Upper lobe of left lung (tissue), 6 donors: ENCODE measurements around the gene PAGR1. TPM values are rescaled to one million over a fixed set of nuclear protein-coding genes. Genes with fewer than 3 reads are reported as not detected.
A peak's percentile ranks its signal among the peaks of the same experiment; 100 is the strongest.

Experiments used
- ATAC-seq, 2 donors: fragments of 200-7000 bp; cut with Tn5 transposase; one replicate each; pipeline ENCODE4 v1.9.1; 2022; ENCODE audit warnings: mild to moderate bottlenecking in 2 of 2, moderate library complexity in 2 of 2; ENCODE audit not compliant: low FRiP score in 2 of 2
- DNase-seq, 2 donors: peaks; one replicate each; pipeline ENCODE4 v3.0.0-alpha.2; 2019 to 2020
- H3K27ac ChIP-seq, 4 donors: fragments of 200-600 bp; sonication (generic); one replicate each; pipeline ENCODE4 v1.5.1; 2016 to 2019
- H3K27me3 ChIP-seq, 4 donors: fragments of 200-600 bp; sonication (generic); one replicate each; pipeline ENCODE4 v1.5.1; 2017 to 2019
- H3K36me3 ChIP-seq, 4 donors: fragments of 200-600 bp; sonication (generic); one replicate each; pipeline ENCODE4 v1.5.1; 2016 to 2019
- H3K4me1 ChIP-seq, 4 donors: fragments of 200-600 bp; sonication (generic); one replicate each; pipeline ENCODE4 v1.5.1; 2018 to 2019
- H3K4me3 ChIP-seq, 4 donors: fragments of 200-600 bp; sonication (generic); one replicate each; pipeline ENCODE4 v1.5.1; 2017 to 2019; ENCODE audit warnings: mild to moderate bottlenecking in 2 of 4, moderate library complexity in 1 of 4
- H3K9me3 ChIP-seq, 4 donors: fragments of 200-600 bp; sonication (generic); one replicate each; pipeline ENCODE4 v1.5.1; 2018 to 2019
- CTCF ChIP-seq, 6 experiments: fragments of 450-650 bp in 4 of 6; fragments of 200-600 bp in 2 of 6; sonication (generic) in 2 of 6; IDR thresholded peaks; one replicate each; pipeline ENCODE4 v1.5.1; 2016 to 2019; ENCODE audit warnings: antibody characterized with exemption in 6 of 6
- EP300 ChIP-seq, 4 donors: sonication (generic); formaldehyde crosslinking; IDR thresholded peaks; one replicate each; pipeline ENCODE4 v1.5.1; 2017; ENCODE audit warnings: antibody characterized with exemption in 4 of 4, control low read depth in 2 of 4
- POLR2A ChIP-seq, 4 donors: fragments of 450-650 bp; IDR thresholded peaks; one replicate each; pipeline ENCODE4 v1.5.1; 2016 to 2017; ENCODE audit warnings: antibody characterized with exemption in 4 of 4, mild to moderate bottlenecking in 2 of 4
- POLR2AphosphoS5 ChIP-seq, 2 donors: sonication (generic); formaldehyde crosslinking; IDR thresholded peaks; one replicate each; pipeline ENCODE4 v1.5.1; 2017; ENCODE audit warnings: antibody characterized with exemption in 2 of 2
- WGBS, 2 donors: methylation state at CpG; one replicate each; pipeline ENCODE4 v1.1.5; 2017 to 2018; 5-methylcytosine and 5-hydroxymethylcytosine counted together
- total RNA-seq, 6 donors: library from RNA; depleted of rRNA in 4 of 6; stranded (reverse); fragments of >200 nt in 4 of 6; gene quantifications; one replicate each; pipeline versions ENCODE4 v1.1.0 to v1.2.1, GENCODE V29; 2016 to 2021
- donor health status: DM: no; HTN: no; CAD: no; lungs with moderate emphysema.
- donor health status: DM: no; HTN: yes; CAD: no; lungs with severe emphysema.

The PAGR1 gene
- total RNA-seq, 6 donors from 2014 or later: 22.6 to 49.5 (median 34.6) TPM

- TF ChIP-seq POLR2AphosphoS5 (IDR thresholded peaks at IDR 0.05) (no peak), CTCF (IDR thresholded peaks at IDR 0.05) (no peak), POLR2A (IDR thresholded peaks at IDR 0.05) (no peak), EP300 (IDR thresholded peaks at IDR 0.05) (no peak)
- Histone ChIP-seq H3K4me3 (peak overlapping the region in 2 of 4 donors; percentile 4 to 74), H3K27me3 (peaks cover 0 to 5% (median 0%) of the 10 kb centered on the region in 4 donors), H3K27ac (peak overlapping the region; percentile 86 to 94 (median 92)), H3K9me3 (no peaks in the 10 kb centered on the region), H3K4me1 (peaks cover 52 to 74% (median 62%) of the 10 kb centered on the region in 4 donors), H3K36me3 (peaks cover 2 to 21% (median 17%) of the 10 kb centered on the region in 4 donors)
- 76 to 77% methylated on average over 12 to 23 of the region's 31 CpGs for WGBS, 2 donors
- DNase-seq: peak in 1 of 2 donors; percentile 86
- no peak for ATAC-seq
Measured at GRCh38 chr16:29809031-29809747, 6.8 kb upstream of the PAGR1 start.

GRCh38 chr16:29809850-29810698 is 5.9 kb upstream of the PAGR1 start:
- DNase-seq (peak in 1 of 2 donors; percentile 86), ATAC-seq (no peak)
- Histone ChIP-seq H3K4me1 (peaks cover 50 to 74% (median 62%) of the 10 kb centered on the region in 4 donors), H3K27me3 (peaks cover 0 to 5% (median 0%) of the 10 kb centered on the region in 4 donors), H3K9me3 (no peaks in the 10 kb centered on the region), H3K4me3 (peak overlapping the region in 2 of 4 donors; percentile 4 to 74), H3K27ac (peak overlapping the region; percentile 79 to 94 (median 88)), H3K36me3 (peaks cover 2 to 21% (median 17%) of the 10 kb centered on the region in 4 donors)
- 36 to 62% methylated on average over 21 to 23 of the region's 23 CpGs for WGBS, 2 donors
- TF ChIP-seq EP300 (IDR thresholded peaks at IDR 0.05): no peak
- TF ChIP-seq POLR2AphosphoS5 (IDR thresholded peaks at IDR 0.05): no peak
- no peak for TF ChIP-seq POLR2A (IDR thresholded peaks at IDR 0.05)
- no peak for TF ChIP-seq CTCF (IDR thresholded peaks at IDR 0.05)

- Histone ChIP-seq H3K9me3 (no peaks in the 10 kb centered on the region), H3K4me1 (peaks cover 54 to 78% (median 66%) of the 10 kb centered on the region in 4 donors), H3K4me3 (peak overlapping the region in 3 of 4 donors; percentile 51 to 61 (median 57)), H3K36me3 (peaks cover 2 to 21% (median 17%) of the 10 kb centered on the region in 4 donors), H3K27ac (peak overlapping the region; percentile 79 to 94 (median 88)), H3K27me3 (peaks cover 0 to 5% (median 0%) of the 10 kb centered on the region in 4 donors)
- ATAC-seq: no peak
- WGBS, 2 donors: 33 to 35% methylated on average over 9 of the region's 9 CpGs
- DNase-seq: no peak
- TF ChIP-seq EP300 (IDR thresholded peaks at IDR 0.05) (no peak), CTCF (IDR thresholded peaks at IDR 0.05) (no peak), POLR2A (IDR thresholded peaks at IDR 0.05) (no peak), POLR2AphosphoS5 (IDR thresholded peaks at IDR 0.05) (no peak)
Measured at GRCh38 chr16:29810699-29811169, 5.2 kb upstream of the PAGR1 start.

GRCh38 chr16:29811170-29811895 is 4.6 kb upstream of the PAGR1 start:
- no peaks in the 10 kb centered on the region for H3K9me3 ChIP-seq
- ATAC-seq (peak; percentile 76 to 89), DNase-seq (peak; percentile 92 to 99)
- H3K4me1 ChIP-seq: peaks cover 54 to 78% (median 66%) of the 10 kb centered on the region in 4 donors
- H3K27me3 ChIP-seq: peaks cover 0 to 5% (median 0%) of the 10 kb centered on the region in 4 donors
- peak overlapping the region; percentile 79 to 94 (median 88) for H3K27ac ChIP-seq
- TF ChIP-seq CTCF (IDR thresholded peaks at IDR 0.05) (no peak), POLR2A (IDR thresholded peaks at IDR 0.05) (peak in 2 of 4 donors; percentile 51 to 65), EP300 (IDR thresholded peaks at IDR 0.05) (no peak), POLR2AphosphoS5 (IDR thresholded peaks at IDR 0.05) (peak; percentile 59 to 67)
- H3K4me3 ChIP-seq: peak overlapping the region; percentile 31 to 61 (median 54)
- peaks cover 2 to 21% (median 17%) of the 10 kb centered on the region in 4 donors for H3K36me3 ChIP-seq
- WGBS, 2 donors: 0 to 1% methylated on average over 14 to 27 of the region's 31 CpGs
